Measurements from ENCODE around the gene NEK1. TPM values are rescaled to one million over a fixed set of nuclear protein-coding genes. Genes with fewer than 3 reads are reported as not detected.
A peak's percentile ranks its signal among the peaks of the same experiment; 100 is the strongest.

The NEK1 gene, protein sequence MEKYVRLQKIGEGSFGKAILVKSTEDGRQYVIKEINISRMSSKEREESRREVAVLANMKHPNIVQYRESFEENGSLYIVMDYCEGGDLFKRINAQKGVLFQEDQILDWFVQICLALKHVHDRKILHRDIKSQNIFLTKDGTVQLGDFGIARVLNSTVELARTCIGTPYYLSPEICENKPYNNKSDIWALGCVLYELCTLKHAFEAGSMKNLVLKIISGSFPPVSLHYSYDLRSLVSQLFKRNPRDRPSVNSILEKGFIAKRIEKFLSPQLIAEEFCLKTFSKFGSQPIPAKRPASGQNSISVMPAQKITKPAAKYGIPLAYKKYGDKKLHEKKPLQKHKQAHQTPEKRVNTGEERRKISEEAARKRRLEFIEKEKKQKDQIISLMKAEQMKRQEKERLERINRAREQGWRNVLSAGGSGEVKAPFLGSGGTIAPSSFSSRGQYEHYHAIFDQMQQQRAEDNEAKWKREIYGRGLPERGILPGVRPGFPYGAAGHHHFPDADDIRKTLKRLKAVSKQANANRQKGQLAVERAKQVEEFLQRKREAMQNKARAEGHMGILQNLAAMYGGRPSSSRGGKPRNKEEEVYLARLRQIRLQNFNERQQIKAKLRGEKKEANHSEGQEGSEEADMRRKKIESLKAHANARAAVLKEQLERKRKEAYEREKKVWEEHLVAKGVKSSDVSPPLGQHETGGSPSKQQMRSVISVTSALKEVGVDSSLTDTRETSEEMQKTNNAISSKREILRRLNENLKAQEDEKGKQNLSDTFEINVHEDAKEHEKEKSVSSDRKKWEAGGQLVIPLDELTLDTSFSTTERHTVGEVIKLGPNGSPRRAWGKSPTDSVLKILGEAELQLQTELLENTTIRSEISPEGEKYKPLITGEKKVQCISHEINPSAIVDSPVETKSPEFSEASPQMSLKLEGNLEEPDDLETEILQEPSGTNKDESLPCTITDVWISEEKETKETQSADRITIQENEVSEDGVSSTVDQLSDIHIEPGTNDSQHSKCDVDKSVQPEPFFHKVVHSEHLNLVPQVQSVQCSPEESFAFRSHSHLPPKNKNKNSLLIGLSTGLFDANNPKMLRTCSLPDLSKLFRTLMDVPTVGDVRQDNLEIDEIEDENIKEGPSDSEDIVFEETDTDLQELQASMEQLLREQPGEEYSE (N-terminal part only)
- polyA plus RNA-seq (2013, experiment 1 of 2): 7.9 TPM
- polyA plus RNA-seq (2013, experiment 2 of 2): 8.1 TPM

DNA sequence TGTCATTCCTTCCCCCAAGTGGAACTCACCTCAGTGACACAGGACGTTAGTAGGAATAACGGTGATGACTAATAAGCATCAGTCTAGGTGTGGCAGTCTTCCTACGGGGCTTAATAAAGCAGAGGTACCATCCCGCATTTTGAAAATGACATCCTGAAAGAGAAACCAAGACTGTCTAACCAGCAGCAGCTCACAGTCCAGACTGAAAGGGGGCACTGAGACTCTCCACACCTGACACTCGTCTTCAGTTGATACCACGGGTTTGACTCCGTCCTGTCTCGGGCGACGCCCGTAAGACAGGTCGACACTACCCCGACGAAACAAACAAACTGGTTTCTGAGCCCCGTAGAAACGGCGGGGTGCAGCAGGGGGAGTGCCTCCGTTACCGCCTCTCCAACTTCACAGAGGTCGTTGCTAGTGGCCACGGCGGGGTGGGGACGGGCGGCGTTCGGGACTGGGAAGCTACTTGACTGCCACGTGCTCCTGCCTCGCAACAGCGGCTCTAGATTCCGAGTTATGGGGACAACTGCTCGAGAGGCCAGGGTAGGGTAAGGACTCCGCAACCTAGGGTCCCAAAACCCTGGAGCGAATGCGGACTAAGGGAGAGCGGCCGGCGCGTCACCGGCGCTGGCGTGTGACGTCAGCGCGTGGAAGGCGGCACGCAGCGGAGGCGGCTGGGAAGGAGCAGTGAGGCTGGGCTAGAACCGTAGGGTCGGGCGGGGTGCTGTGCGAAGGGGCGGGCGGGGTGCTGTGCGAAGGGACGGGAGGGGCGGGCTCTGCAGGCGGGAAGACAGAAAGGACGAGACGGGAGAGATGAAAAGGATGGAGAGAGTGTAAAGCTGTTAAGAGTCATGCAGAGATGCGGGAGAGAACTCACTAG is at the start of gene NEK1:
Gene NEK1 (minus strand): TSS at position 593 of the 880 bp plus-strand sequence. CDS start 9,953 bp downstream, outside the sequence.
- Histone ChIP-seq H2BK15ac (replicated peaks; ENCODE audit: low read depth) (no peak within 1 kb of the TSS), H4K8ac (ENCODE audit: low read depth, low read length) (peak within 1 kb of the TSS; percentile 56), H3K27ac (ENCODE audit: low read depth, low read length) (peak within 1 kb of the TSS; percentile 65), H3K36me3 (ENCODE audit: control insufficient read depth, insufficient read depth, low read length) (no peaks in the 10 kb centered on the region), H4K5ac (ENCODE audit: low read length) (no peak within 1 kb of the TSS), H3K4me2 (ENCODE audit: low read length) (peak within 1 kb of the TSS; percentile 83), H2BK120ac (ENCODE audit: low read depth, low read length) (no peak within 1 kb of the TSS), H3K79me1 (ENCODE audit: low read length) (no peaks in the 10 kb centered on the region), H2BK5ac (ENCODE audit: low read length) (no peak within 1 kb of the TSS), H2AK5ac (ENCODE audit: low read length) (no peak within 1 kb of the TSS), H3K4me3 (ENCODE audit: low read length) (peak within 1 kb of the TSS; percentile 48), H3K27me3 (ENCODE audit: insufficient read depth, low read length, poor library complexity) (no peaks in the 10 kb centered on the region), H3K18ac (ENCODE audit: low read length) (no peak within 1 kb of the TSS), H3K9ac (ENCODE audit: low read length) (peak within 1 kb of the TSS; percentile 73), H3K56ac (ENCODE audit: low read length) (peak within 1 kb of the TSS; percentile 85), H3K23ac (ENCODE audit: low read length) (no peak within 1 kb of the TSS), H3K4ac (ENCODE audit: low read depth, low read length) (no peak within 1 kb of the TSS), H3K4me1 (ENCODE audit: control insufficient read depth, low read depth, low read length) (no peaks in the 10 kb centered on the region), H3K79me2 (ENCODE audit: control insufficient read depth, insufficient read depth, low read length) (peaks cover 3% of the 10 kb centered on the region)
- peak; percentile 92 for DNase-seq
- WGBS (ENCODE audit: extremely low coverage, insufficient coverage, low lambda C conversion rate): no CpG with 5 or more reads among the region's 61 CpGs

DNA sequence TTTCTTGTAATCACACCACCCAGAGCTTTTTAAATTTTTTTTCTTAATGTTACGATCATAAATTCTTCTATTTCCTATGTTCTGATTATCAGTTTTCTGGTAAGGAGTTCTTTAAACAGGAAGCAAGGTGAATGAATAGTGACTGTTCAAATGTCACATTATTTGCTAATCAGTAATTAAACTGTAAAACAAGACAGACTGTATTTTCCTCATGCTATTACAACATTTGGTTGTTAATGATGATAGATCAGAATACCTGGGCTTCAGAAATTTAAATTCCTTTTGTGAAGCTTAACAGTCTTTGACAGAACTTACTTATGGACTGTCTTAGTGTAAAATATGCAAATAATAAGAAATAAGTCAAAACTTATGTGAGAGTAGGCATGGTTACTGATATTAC is 49.4 kb upstream of the NEK1 start:
- no peak overlapping the region for H3K4me3 ChIP-seq (ENCODE audit: low read length)
- H3K27me3 ChIP-seq (ENCODE audit: insufficient read depth, low read length, poor library complexity): no peaks in the 10 kb centered on the region
- H3K23ac ChIP-seq (ENCODE audit: low read length): no peak overlapping the region
- no peak overlapping the region for H2BK15ac ChIP-seq (replicated peaks; ENCODE audit: low read depth)
- peaks cover 1% of the 10 kb centered on the region for H3K79me1 ChIP-seq (ENCODE audit: low read length)
- no peak overlapping the region for H4K8ac ChIP-seq (ENCODE audit: low read depth, low read length)
- no peak overlapping the region for H2BK5ac ChIP-seq (ENCODE audit: low read length)
- no peak overlapping the region for H3K4me2 ChIP-seq (ENCODE audit: low read length)
- no peaks in the 10 kb centered on the region for H3K4me1 ChIP-seq (ENCODE audit: control insufficient read depth, low read depth, low read length)
- H3K27ac ChIP-seq (ENCODE audit: low read depth, low read length): no peak overlapping the region
- H3K79me2 ChIP-seq (ENCODE audit: control insufficient read depth, insufficient read depth, low read length): peaks cover 2% of the 10 kb centered on the region
- H2AK5ac ChIP-seq (ENCODE audit: low read length): no peak overlapping the region
- no CpG with 5 or more reads among the region's 1 CpG for WGBS (ENCODE audit: extremely low coverage, insufficient coverage, low lambda C conversion rate)
- H4K5ac ChIP-seq (ENCODE audit: low read length): no peak overlapping the region
- no peak for DNase-seq
- no peak overlapping the region for H3K56ac ChIP-seq (ENCODE audit: low read length)
- H2BK120ac ChIP-seq (ENCODE audit: low read depth, low read length): no peak overlapping the region
- no peak overlapping the region for H3K18ac ChIP-seq (ENCODE audit: low read length)
- H3K9ac ChIP-seq (ENCODE audit: low read length): no peak overlapping the region
- H3K4ac ChIP-seq (ENCODE audit: low read depth, low read length): no peak overlapping the region
- H3K36me3 ChIP-seq (ENCODE audit: control insufficient read depth, insufficient read depth, low read length): no peaks in the 10 kb centered on the region

DNA sequence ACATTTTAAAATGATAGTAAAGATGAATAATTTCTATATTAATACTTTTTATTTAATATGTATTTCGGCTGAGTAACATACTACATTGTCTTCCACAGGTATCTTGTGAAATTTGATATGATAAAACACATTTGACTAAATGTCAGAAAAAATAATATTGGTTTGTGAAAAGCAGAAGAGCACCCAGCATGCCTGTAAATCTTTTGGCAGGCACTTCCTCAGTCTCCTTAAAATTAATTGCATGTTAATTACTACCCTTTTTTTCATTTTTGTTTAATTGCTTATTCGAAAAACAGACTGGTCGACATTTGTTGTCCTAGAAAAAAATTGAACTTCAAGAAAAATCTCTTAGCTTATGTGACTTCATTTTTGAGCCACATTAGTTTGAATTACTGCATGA is 48.5 kb upstream of the NEK1 start:
- no peak overlapping the region for H3K4me2 ChIP-seq (ENCODE audit: low read length)
- H3K56ac ChIP-seq (ENCODE audit: low read length): no peak overlapping the region
- H3K4ac ChIP-seq (ENCODE audit: low read depth, low read length): no peak overlapping the region
- H2BK15ac ChIP-seq (replicated peaks; ENCODE audit: low read depth): no peak overlapping the region
- H3K18ac ChIP-seq (ENCODE audit: low read length): no peak overlapping the region
- H2BK120ac ChIP-seq (ENCODE audit: low read depth, low read length): no peak overlapping the region
- no peak overlapping the region for H4K5ac ChIP-seq (ENCODE audit: low read length)
- no peaks in the 10 kb centered on the region for H3K27me3 ChIP-seq (ENCODE audit: insufficient read depth, low read length, poor library complexity)
- H2BK5ac ChIP-seq (ENCODE audit: low read length): no peak overlapping the region
- DNase-seq: no peak
- H3K4me1 ChIP-seq (ENCODE audit: control insufficient read depth, low read depth, low read length): no peaks in the 10 kb centered on the region
- no peak overlapping the region for H3K23ac ChIP-seq (ENCODE audit: low read length)
- H3K27ac ChIP-seq (ENCODE audit: low read depth, low read length): no peak overlapping the region
- peaks cover 1% of the 10 kb centered on the region for H3K79me1 ChIP-seq (ENCODE audit: low read length)
- H3K9ac ChIP-seq (ENCODE audit: low read length): no peak overlapping the region
- H2AK5ac ChIP-seq (ENCODE audit: low read length): no peak overlapping the region
- H3K36me3 ChIP-seq (ENCODE audit: control insufficient read depth, insufficient read depth, low read length): no peaks in the 10 kb centered on the region
- H4K8ac ChIP-seq (ENCODE audit: low read depth, low read length): no peak overlapping the region
- WGBS (ENCODE audit: extremely low coverage, insufficient coverage, low lambda C conversion rate): no CpG with 5 or more reads among the region's 3 CpGs
- no peak overlapping the region for H3K4me3 ChIP-seq (ENCODE audit: low read length)
- peaks cover 4% of the 10 kb centered on the region for H3K79me2 ChIP-seq (ENCODE audit: control insufficient read depth, insufficient read depth, low read length)

DNA sequence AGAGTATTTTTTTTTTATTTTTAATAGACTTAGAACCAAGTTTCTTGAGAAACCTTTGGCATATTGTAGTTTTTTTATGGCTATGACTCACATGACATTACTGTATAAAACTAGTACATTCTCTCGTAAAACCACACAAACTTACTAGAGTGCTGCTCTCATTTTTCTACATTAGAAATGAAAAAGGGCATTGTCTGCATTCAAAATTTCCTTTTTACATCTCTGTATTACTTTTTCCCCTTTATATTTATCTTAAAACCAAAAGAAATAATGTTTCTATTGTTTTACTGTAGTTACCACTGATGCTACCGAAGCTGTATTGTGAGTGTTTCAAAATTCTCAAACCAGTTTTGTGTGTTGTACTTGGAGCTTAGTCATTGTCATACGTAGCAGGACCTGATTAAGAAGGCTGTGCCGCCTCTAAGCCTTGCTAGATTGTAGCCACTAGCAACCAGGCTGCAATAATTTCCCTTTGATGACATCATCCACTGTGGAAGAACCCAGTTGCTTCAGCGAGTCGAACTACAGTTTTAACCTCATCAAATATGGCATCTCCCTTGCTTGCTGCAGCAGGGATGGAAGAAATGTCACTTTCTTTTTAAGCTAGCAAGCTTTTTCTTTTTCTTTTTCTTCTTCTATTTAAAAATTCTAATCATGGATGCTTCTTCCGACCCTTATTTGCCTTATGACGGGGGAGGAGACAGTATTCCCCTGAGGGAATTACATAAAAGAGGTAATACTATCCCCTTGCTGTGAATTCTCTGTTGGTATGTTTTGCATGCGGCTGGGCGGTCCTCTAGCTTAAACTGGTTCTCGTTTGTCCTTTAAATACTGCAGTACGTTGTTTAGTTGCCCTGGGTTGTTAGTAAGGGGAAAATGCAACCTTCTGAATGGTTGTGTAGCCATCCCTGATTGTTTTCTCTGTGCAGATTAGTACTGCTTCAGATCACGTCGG is 47.6 kb upstream of the NEK1 start:
- Histone ChIP-seq H2BK15ac (replicated peaks; ENCODE audit: low read depth) (no peak overlapping the region), H2AK5ac (ENCODE audit: low read length) (no peak overlapping the region), H3K79me1 (ENCODE audit: low read length) (peaks cover 1% of the 10 kb centered on the region), H3K9ac (ENCODE audit: low read length) (peak overlapping the region; percentile 37), H3K56ac (ENCODE audit: low read length) (peak overlapping the region; percentile 17), H3K4me2 (ENCODE audit: low read length) (peak overlapping the region; percentile 25), H3K4me3 (ENCODE audit: low read length) (peak overlapping the region; percentile 0), H4K5ac (ENCODE audit: low read length) (no peak overlapping the region), H3K36me3 (ENCODE audit: control insufficient read depth, insufficient read depth, low read length) (no peaks in the 10 kb centered on the region), H3K4ac (ENCODE audit: low read depth, low read length) (no peak overlapping the region), H3K79me2 (ENCODE audit: control insufficient read depth, insufficient read depth, low read length) (peaks cover 6% of the 10 kb centered on the region), H3K18ac (ENCODE audit: low read length) (peak overlapping the region; percentile 60), H3K27me3 (ENCODE audit: insufficient read depth, low read length, poor library complexity) (no peaks in the 10 kb centered on the region), H3K27ac (ENCODE audit: low read depth, low read length) (peak overlapping the region; percentile 80), H4K8ac (ENCODE audit: low read depth, low read length) (no peak overlapping the region), H3K4me1 (ENCODE audit: control insufficient read depth, low read depth, low read length) (no peaks in the 10 kb centered on the region), H2BK5ac (ENCODE audit: low read length) (no peak overlapping the region), H3K23ac (ENCODE audit: low read length) (no peak overlapping the region), H2BK120ac (ENCODE audit: low read depth, low read length) (no peak overlapping the region)
- peak; percentile 99 for DNase-seq
- no CpG with 5 or more reads among the region's 14 CpGs for WGBS (ENCODE audit: extremely low coverage, insufficient coverage, low lambda C conversion rate)
